Measurements from ENCODE around the gene PRSS1.
A peak's percentile ranks its signal among the peaks of the same experiment; 100 is the strongest.
"Not testable (repeated sequence)": the region's sequence is repeated elsewhere in the genome, so short reads cannot be mapped to it uniquely, and the experiment has no call there.

Gene PRSS1

GRCh38 chr7:142749218-142749993 lies at the start of gene PRSS1:
TSS of gene PRSS1 (plus strand) at chr7:142749472. CDS start at chr7:142749485, 13 bp downstream.
- DNase-seq: no peak

GRCh38 chr7:142700935-142701334 lies 48.3 kb upstream of the PRSS1 start:
- DNase-seq: not testable (repeated sequence)

GRCh38 chr7:142703655-142704305 lies 45.5 kb upstream of the PRSS1 start:
- DNase-seq: no peak

GRCh38 chr7:142708726-142709125 lies 40.5 kb upstream of the PRSS1 start:
- DNase-seq: not testable (repeated sequence)

GRCh38 chr7:142709921-142710320 lies 39.4 kb upstream of the PRSS1 start:
- DNase-seq: no peak

- no peak for DNase-seq
Observed at GRCh38 chr7:142711196-142711595, 38.1 kb upstream of the PRSS1 start.

GRCh38 chr7:142711746-142712616 lies 37.3 kb upstream of the PRSS1 start:
- peak; percentile 42 for DNase-seq

- DNase-seq: no peak
Observed at GRCh38 chr7:142712617-142712957, 36.7 kb upstream of the PRSS1 start.

- peak; percentile 46 for DNase-seq
Observed at GRCh38 chr7:142714375-142714774, 34.9 kb upstream of the PRSS1 start.

GRCh38 chr7:142716596-142716995 lies 32.7 kb upstream of the PRSS1 start:
- no peak for DNase-seq

GRCh38 chr7:142717453-142717852 lies 31.8 kb upstream of the PRSS1 start:
- no peak for DNase-seq

- no peak for DNase-seq
Observed at GRCh38 chr7:142718313-142718712, 31.0 kb upstream of the PRSS1 start.

- DNase-seq: no peak
Observed at GRCh38 chr7:142720172-142720773, 29.0 kb upstream of the PRSS1 start.

- no peak for DNase-seq
Observed at GRCh38 chr7:142720986-142721385, 28.3 kb upstream of the PRSS1 start.

- DNase-seq: no peak
Observed at GRCh38 chr7:142722248-142722794, 27.0 kb upstream of the PRSS1 start.

GRCh38 chr7:142733271-142733670 lies 16.0 kb upstream of the PRSS1 start:
- no peak for DNase-seq

GRCh38 chr7:142739923-142740492 lies 9.3 kb upstream of the PRSS1 start:
- peak; percentile 25 for DNase-seq

- DNase-seq: no peak
Observed at GRCh38 chr7:142740786-142741185, 8.5 kb upstream of the PRSS1 start.

- DNase-seq: not testable (repeated sequence)
Observed at GRCh38 chr7:142741932-142742331, 7.3 kb upstream of the PRSS1 start.

- no peak for DNase-seq
Observed at GRCh38 chr7:142745091-142745635, 4.1 kb upstream of the PRSS1 start.

GRCh38 chr7:142745745-142746144 lies 3.5 kb upstream of the PRSS1 start:
- no peak for DNase-seq

- no peak for DNase-seq
Observed at GRCh38 chr7:142746264-142746663, 3.0 kb upstream of the PRSS1 start.
